ENCODE results near the gene F2R. TPM values are rescaled to one million over a fixed set of nuclear protein-coding genes. Genes with fewer than 3 reads are reported as not detected.

F2R gene
- total and polyA plus RNA-seq, 2 of the 4 experiments (the other 2 are of a cell fraction), result 85.7 to 147 TPM

- Histone ChIP-seq H4K91ac (ENCODE audit: insufficient read depth, low read depth, low read length) (peak overlapping the region; percentile 97), H2BK5ac (ENCODE audit: low read depth, low read length, poor library complexity, severe bottlenecking) (no peak overlapping the region), H3K4me2 (ENCODE audit: low read depth, low read length) (no peak overlapping the region; the same call in 1 of the 2 replicates), H4K5ac (ENCODE audit: low read depth, low read length) (peak overlapping the region; percentile 65; the same call in 1 of the 2 replicates), H3K4ac (ENCODE audit: low read depth, low read length) (peak overlapping the region; percentile 91), H3K79me1 (ENCODE audit: low read depth in 1 of 2, low read length in 2 of 2) (peaks cover 8 to 39% of the 10 kb centered on the region in 2 experiments), H3K27ac (ENCODE audit: insufficient read depth, low read length) (0 out of 2 replicates have a peak overlapping the region, but pooled peaks have one; percentile 31), H3K36me3 (ENCODE audit: control insufficient read depth, insufficient read depth, low read length) (0 out of 2 replicates have a peak, but pooled peaks cover 2% of the 10 kb centered on the region), H3K56ac (ENCODE audit: extremely low read depth, insufficient read depth, low read length) (no peak overlapping the region), H3K4me3 (ENCODE audit: insufficient read depth, low read depth, low read length) (no peak overlapping the region), H2BK15ac (ENCODE audit: low read depth, low read length) (peak overlapping the region; percentile 83; the same call in 2 of the 3 replicates), H2AK5ac (ENCODE audit: low read depth, low read length) (peak overlapping the region; percentile 5), H3K9me3 (ENCODE audit: control insufficient read depth, insufficient read depth, low read length) (no peaks in the 10 kb centered on the region), H2BK120ac (ENCODE audit: low read depth, low read length) (peak overlapping the region; percentile 97), H3K27me3 (ENCODE audit: control insufficient read depth, insufficient read depth, low read length) (no peaks in the 10 kb centered on the region), H4K8ac (ENCODE audit: low read depth in 2 of 2, low read length in 2 of 2) (peak overlapping the region; percentile 87), H4K20me1 (ENCODE audit: insufficient read depth, low read length) (peaks cover 20% of the 10 kb centered on the region; the same call in 1 of the 2 replicates), H3K14ac (replicated peaks; ENCODE audit: low read depth, low read length) (peak overlapping the region; percentile 77; the same call in 1 of the 2 replicates), H3K9me1 (ENCODE audit: insufficient read depth, low read length) (peaks cover 11% of the 10 kb centered on the region), H2BK20ac (ENCODE audit: low read depth, low read length) (peak overlapping the region; percentile 84), H3K18ac (ENCODE audit: low read depth, low read length) (peak overlapping the region; percentile 35), H3K9ac (ENCODE audit: low read depth, low read length) (peak overlapping the region; percentile 44; the same call in 1 of the 2 replicates), H2AK9ac (replicated peaks; ENCODE audit: low read depth, low read length, poor library complexity) (no peak overlapping the region), H2AFZ (replicated peaks; ENCODE audit: low read length, poor library complexity) (peak overlapping the region; percentile 97), H3K4me1 (ENCODE audit: control insufficient read depth, insufficient read depth, low read length) (peaks cover 12% of the 10 kb centered on the region), H3K23ac (ENCODE audit: low read depth, low read length) (peak overlapping the region; percentile 87; the same call in 1 of the 2 replicates)
- ChIA-PET POLR2A (ENCODE audit: unreplicated experiment) (interaction anchor here (0.6 to 0.7 kb wide), 3 partner anchors 25 to 1863 kb away, joined by 3 to 8 read pairs (median 3); no protein-coding TSS in a partner anchor), CTCF (interaction anchor here (0.6 to 1.0 kb wide), 3 partner anchors 25 to 115 kb away, joined by 3 to 5 read pairs (median 3); no protein-coding TSS in a partner anchor)
- no peak for ATAC-seq (ENCODE audit: low read depth)
- no peak for DNase-seq
- WGBS, 2 experiments (ENCODE audit: extremely low coverage in 2 of 2, insufficient read length in 1 of 2), result 82% methylated on average over 22 of the region's 52 CpGs; no CpG with 5 or more reads in 1 of the 2 experiments
- intact Hi-C loops (cut with micrococcal nuclease), result loop anchor here (5.0 kb wide), 5 partner anchors 73 to 317 kb away; partner anchors contain the start of genes AGGF1 and F2RL2
- no TSS peak for BruUV-seq (replicated peaks)
- dilution Hi-C loops (cut with HindIII; ENCODE audit: low sequenced_read_pairs, unreplicated experiment), result no loop called here
- in situ Hi-C loops (cut with MboI; ENCODE audit: low sequenced_read_pairs), result loop anchor here (10.0 kb wide), 1 partner anchor 110 kb away; no protein-coding TSS in a partner anchor
- TF ChIP-seq USF2 (IDR thresholded peaks at IDR 0.05; ENCODE audit: low read depth, low read length) (no peak), RAD21 (IDR thresholded peaks at IDR 0.05; ENCODE audit: low read length) (no peak), BHLHE40 (IDR thresholded peaks at IDR 0.05; ENCODE audit: low read depth, low read length) (no peak), CEBPB (IDR thresholded peaks at IDR 0.05; ENCODE audit: low read depth, low read length) (no peak), NFE2L2 (IDR thresholded peaks at IDR 0.05; ENCODE audit: low read depth, low read length) (no peak), MAFK (IDR thresholded peaks at IDR 0.05; ENCODE audit: low read depth, low read length) (no peak), MXI1 (IDR thresholded peaks at IDR 0.05; ENCODE audit: borderline replicate concordance, low read depth, low read length) (no peak)
These were observed 1.0 kb upstream of the F2R start for GRCh38 chr5:76714751-76715485.

Data from IMR-90 (cell line).